Activated CD8-positive, alpha-beta T cell treated with anti-CD3 and anti-CD28 coated beads for 36 hours (primary cell): Measurements from ENCODE around the gene MEF2C. TPM values are rescaled to one million over a fixed set of nuclear protein-coding genes. Genes with fewer than 3 reads are reported as not detected.

Experiments
- ATAC-seq: fragments of 200-7000 bp; cut with Tn5 transposase; one replicate; pipeline ENCODE4 v1.10.0; 2021; ENCODE audit warnings: mild to moderate bottlenecking, moderate library complexity
- CTCF ChIA-PET: fragments of 350-600 bp; sonication (Branson Sonifier 250); formaldehyde crosslinking; loops from one replicate; lab custom pipeline; 2021; ENCODE audit warnings: antibody characterized with exemption; lab: Charles Lee
- POLR2A ChIA-PET: fragments of 350-600 bp; sonication (Branson Sonifier 250); formaldehyde crosslinking; loops from one replicate; lab custom pipeline; 2021; ENCODE audit warnings: antibody characterized with exemption; lab: Charles Lee
- DNase-seq: peaks from one replicate; pipeline ENCODE4 v3.0.0-alpha.2; 2020
- H3K27ac Mint-ChIP-seq: one replicate; pipeline ENCODE4 v1.8.0; 2021; ENCODE audit warnings: mild to moderate bottlenecking, mixed read lengths
- H3K27me3 Mint-ChIP-seq: one replicate; pipeline ENCODE4 v1.8.0; 2021; ENCODE audit warnings: mixed read lengths
- H3K36me3 Mint-ChIP-seq: one replicate; pipeline ENCODE4 v1.8.0; 2021; ENCODE audit warnings: low read depth, mixed read lengths
- H3K4me1 Mint-ChIP-seq: one replicate; pipeline ENCODE4 v1.8.0; 2021; ENCODE audit warnings: low read depth, mixed read lengths
- H3K4me3 Mint-ChIP-seq: one replicate; pipeline ENCODE4 v1.8.0; 2021; ENCODE audit warnings: mild to moderate bottlenecking, moderate library complexity, mixed read lengths
- H3K9me3 Mint-ChIP-seq: one replicate; pipeline ENCODE4 v1.8.0; 2021; ENCODE audit warnings: mixed read lengths
- intact Hi-C: fragments of 100-400 bp; cut with micrococcal nuclease; formaldehyde crosslinking; loops from one replicate; pipeline ENCODE4 v1.10.0; 2022
- total RNA-seq, 2 experiments: library from RNA; stranded (reverse); gene quantifications; one replicate each; pipeline ENCODE4 v1.2.3, GENCODE V29; 2021
- TF ChIP-seq, protein P1 (sequence below): fragments of 200-600 bp; IDR thresholded peaks from one replicate; pipeline ENCODE4 v1.8.0; 2022; ENCODE audit warnings: antibody characterized with exemption, mild to moderate bottlenecking

Gene MEF2C
- total RNA-seq, 2 experiments from 2014 or later, result 0.27 to 1.3 TPM

DNA sequence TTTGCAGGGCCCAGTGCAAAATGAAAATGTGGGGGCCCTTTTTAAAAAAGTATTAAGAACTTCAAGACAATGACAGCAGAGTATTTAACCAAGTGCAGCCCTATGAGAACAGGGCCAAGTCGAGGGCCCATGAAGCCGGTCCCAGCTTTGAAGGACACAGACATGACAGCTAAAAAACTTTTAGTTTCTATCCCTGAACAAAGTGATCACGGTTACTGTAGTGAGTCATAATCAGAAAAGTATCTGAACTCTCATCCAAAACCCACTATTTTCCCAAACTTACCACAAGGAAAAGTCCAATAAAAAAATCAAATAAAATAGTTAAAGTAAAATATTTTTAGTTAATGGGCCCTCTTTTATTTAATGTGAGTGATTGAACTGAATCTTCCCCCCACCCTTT lies 126.0 kb downstream of the MEF2C start:
- H3K27me3 Mint-ChIP-seq, result peaks cover 18% of the 10 kb centered on the region
- H3K9me3 Mint-ChIP-seq, result no peaks in the 10 kb centered on the region
- H3K4me3 Mint-ChIP-seq, result no peak overlapping the region
- TF ChIP-seq, protein P1, sequence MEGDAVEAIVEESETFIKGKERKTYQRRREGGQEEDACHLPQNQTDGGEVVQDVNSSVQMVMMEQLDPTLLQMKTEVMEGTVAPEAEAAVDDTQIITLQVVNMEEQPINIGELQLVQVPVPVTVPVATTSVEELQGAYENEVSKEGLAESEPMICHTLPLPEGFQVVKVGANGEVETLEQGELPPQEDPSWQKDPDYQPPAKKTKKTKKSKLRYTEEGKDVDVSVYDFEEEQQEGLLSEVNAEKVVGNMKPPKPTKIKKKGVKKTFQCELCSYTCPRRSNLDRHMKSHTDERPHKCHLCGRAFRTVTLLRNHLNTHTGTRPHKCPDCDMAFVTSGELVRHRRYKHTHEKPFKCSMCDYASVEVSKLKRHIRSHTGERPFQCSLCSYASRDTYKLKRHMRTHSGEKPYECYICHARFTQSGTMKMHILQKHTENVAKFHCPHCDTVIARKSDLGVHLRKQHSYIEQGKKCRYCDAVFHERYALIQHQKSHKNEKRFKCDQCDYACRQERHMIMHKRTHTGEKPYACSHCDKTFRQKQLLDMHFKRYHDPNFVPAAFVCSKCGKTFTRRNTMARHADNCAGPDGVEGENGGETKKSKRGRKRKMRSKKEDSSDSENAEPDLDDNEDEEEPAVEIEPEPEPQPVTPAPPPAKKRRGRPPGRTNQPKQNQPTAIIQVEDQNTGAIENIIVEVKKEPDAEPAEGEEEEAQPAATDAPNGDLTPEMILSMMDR, result no peak
- ATAC-seq, result no peak
- H3K36me3 Mint-ChIP-seq, result no peaks in the 10 kb centered on the region
- CTCF ChIA-PET, result interaction anchor here (1.2 to 1.3 kb wide), 2 partner anchors 8 to 27 kb away, joined by 3 to 4 read pairs; no protein-coding TSS in a partner anchor
- DNase-seq, result no peak
- H3K27ac Mint-ChIP-seq, result no peak overlapping the region
- H3K4me1 Mint-ChIP-seq, result peaks cover 13% of the 10 kb centered on the region
- POLR2A ChIA-PET, result no interaction called here
- intact Hi-C loops, result no loop called here

DNA sequence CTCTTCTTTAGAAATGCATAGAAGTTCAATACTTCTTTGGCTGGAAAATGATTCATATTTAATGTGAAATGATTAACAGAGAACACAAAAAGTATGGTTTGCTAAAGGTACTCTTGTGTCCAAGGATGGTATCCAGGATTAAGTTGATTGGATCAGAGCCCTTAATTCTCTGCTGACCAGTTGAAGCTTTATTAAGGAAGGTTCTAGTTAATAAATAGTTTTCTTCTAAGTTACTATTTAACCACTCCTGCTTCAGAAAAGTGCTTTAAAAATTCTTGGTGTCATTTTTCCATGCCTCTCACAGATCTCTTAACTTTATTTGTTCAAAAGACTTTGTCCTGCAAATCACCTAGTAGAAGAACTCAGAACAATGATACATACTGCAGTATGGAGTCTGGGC lies 134.3 kb downstream of the MEF2C start:
- ATAC-seq (no peak), DNase-seq (no peak)
- Mint-ChIP-seq H3K4me3 (no peak overlapping the region), H3K4me1 (peaks cover 10% of the 10 kb centered on the region), H3K36me3 (no peaks in the 10 kb centered on the region), H3K27ac (no peak overlapping the region), H3K9me3 (no peaks in the 10 kb centered on the region), H3K27me3 (peaks cover 13% of the 10 kb centered on the region)
- TF ChIP-seq, protein P1, result no peak
- ChIA-PET CTCF (no interaction called here), POLR2A (no interaction called here)
- intact Hi-C loops, result no loop called here

DNA sequence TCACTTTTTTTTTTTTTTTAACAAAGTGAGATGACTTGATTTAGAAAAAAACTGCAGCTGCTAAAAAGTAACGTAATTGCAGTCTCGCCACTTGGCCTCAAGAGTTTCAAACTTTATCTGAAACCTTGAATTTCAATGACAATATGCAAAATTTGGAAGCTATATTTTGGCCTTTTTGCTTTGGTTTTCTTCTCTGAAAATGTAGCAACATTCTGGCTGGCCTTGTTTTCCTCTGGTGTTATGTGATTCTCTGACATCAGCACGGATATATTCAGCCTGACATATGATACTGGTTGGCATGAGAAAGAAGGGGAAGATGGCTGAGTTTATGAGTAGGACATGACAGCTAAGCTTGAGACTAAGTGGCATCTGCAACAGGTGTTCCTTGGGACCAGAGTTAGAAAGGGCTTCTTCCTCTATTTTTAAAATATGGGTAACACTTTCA lies 136.5 kb downstream of the MEF2C start:
- H3K27ac Mint-ChIP-seq, result no peak overlapping the region
- no peaks in the 10 kb centered on the region for H3K9me3 Mint-ChIP-seq
- no peak for ATAC-seq
- ChIA-PET POLR2A (no interaction called here), CTCF (interaction anchor here (1.3 to 1.7 kb wide), 2 partner anchors 9 to 17 kb away, joined by 3 to 9 read pairs; no protein-coding TSS in a partner anchor)
- no peak overlapping the region for H3K4me3 Mint-ChIP-seq
- TF ChIP-seq, protein P1, result no peak
- H3K36me3 Mint-ChIP-seq, result no peaks in the 10 kb centered on the region
- peaks cover 9% of the 10 kb centered on the region for H3K27me3 Mint-ChIP-seq
- intact Hi-C loops, result no loop called here
- peaks cover 2% of the 10 kb centered on the region for H3K4me1 Mint-ChIP-seq
- no peak for DNase-seq

DNA sequence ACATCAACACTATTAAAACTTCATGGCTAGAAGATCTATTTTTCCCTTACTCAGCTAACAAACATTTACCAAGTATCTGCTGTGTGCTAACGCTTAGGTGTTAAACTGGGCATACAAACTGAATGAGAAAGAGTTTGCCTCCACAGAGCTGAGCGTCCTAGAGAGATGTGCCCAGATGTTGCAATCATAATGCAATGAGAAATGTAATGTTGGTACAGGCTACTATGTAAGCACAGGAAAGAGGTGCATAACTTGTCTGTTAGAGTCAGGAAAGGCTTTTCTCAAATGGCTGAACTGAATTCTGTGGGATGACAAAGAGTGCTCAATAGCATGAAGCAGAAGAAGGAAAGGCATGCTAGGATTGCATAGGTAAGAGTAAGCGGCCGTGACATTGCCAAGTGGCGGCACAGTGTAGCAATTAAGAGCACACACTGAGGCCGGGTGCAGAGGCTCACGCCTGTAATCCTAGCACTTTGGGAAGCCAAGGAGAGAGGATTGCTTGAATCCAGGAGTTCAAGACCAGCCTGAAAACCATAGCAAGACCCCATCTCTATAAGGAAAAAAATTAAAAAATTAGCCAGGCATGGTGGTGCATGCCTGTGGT lies 137.8 kb downstream of the MEF2C start:
- Mint-ChIP-seq H3K4me1 (no peaks in the 10 kb centered on the region), H3K27me3 (peaks cover 9% of the 10 kb centered on the region), H3K36me3 (no peaks in the 10 kb centered on the region), H3K4me3 (no peak overlapping the region), H3K27ac (no peak overlapping the region), H3K9me3 (no peaks in the 10 kb centered on the region)
- DNase-seq (no peak), ATAC-seq (no peak)
- ChIA-PET CTCF (interaction anchor here (1.3 to 1.7 kb wide), 2 partner anchors 8 to 16 kb away, joined by 3 to 9 read pairs; no protein-coding TSS in a partner anchor), POLR2A (no interaction called here)
- TF ChIP-seq, protein P1, result no peak
- intact Hi-C loops, result no loop called here

DNA sequence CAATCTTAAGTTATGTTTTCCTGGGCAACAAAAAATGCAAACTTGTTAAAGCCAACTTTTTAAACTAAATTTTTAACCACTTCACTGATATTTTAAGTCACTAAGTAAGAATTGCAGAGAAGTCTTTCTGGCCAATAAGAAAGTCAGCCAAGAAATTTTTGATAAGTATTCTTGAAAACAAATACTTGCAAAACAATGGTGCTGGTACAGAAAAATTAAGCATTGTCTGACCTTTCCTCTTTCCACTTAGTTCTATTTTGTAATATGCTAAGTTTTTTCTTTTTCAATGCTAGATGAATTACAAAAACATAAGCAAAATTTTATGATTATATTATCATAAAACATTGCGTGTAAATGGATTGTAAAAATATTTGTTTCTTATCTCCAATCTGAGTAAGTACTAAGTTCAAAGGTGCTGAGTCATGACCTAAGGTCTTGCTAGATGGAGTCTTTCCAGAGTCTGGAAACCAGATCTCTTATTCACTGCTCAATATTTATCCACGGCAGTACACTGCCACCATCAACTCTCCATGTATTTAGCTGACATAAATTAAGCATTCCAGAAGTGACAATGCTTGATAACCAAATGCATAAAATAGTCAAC lies 139.7 kb downstream of the MEF2C start:
- TF ChIP-seq, protein P1, result no peak
- no peaks in the 10 kb centered on the region for H3K36me3 Mint-ChIP-seq
- ATAC-seq, result no peak
- no peak overlapping the region for H3K4me3 Mint-ChIP-seq
- intact Hi-C loops, result no loop called here
- ChIA-PET CTCF (interaction anchor here (1.4 to 1.5 kb wide), 2 partner anchors 11 to 15 kb away, joined by 3 to 4 read pairs; no protein-coding TSS in a partner anchor), POLR2A (no interaction called here)
- DNase-seq, result no peak
- no peaks in the 10 kb centered on the region for H3K4me1 Mint-ChIP-seq
- no peak overlapping the region for H3K27ac Mint-ChIP-seq
- H3K9me3 Mint-ChIP-seq, result no peaks in the 10 kb centered on the region
- peaks cover 12% of the 10 kb centered on the region for H3K27me3 Mint-ChIP-seq
